Spleen (tissue), 7 donors: Measurements from ENCODE around the gene HOXA2.

Source experiments
- POLR2A ChIP-seq, 3 donors: fragments of 450-650 bp; IDR thresholded peaks; one replicate each; pipeline ENCODE4 v1.5.1; 2017; ENCODE audit warnings: antibody characterized with exemption in 3 of 3, mild to moderate bottlenecking in 1 of 3
- TF ChIP-seq, protein P1 (sequence below), 11 experiments: fragments of 200-600 bp in 7 of 11; fragments of 450-650 bp in 4 of 11; sonication (generic) in 4 of 11; IDR thresholded peaks in 8 of 11; conservative IDR thresholded peaks in 3 of 11; 1 replicate in 7 of 11; 2 replicates in 4 of 11; pipeline versions ENCODE4 v1.4.0 to v1.8.0; 2016 to 2021; ENCODE audit warnings: antibody characterized with exemption in 11 of 11, inconsistent platforms in 4 of 11, mild to moderate bottlenecking in 1 of 11
- donor health status: DM: no; HTN: no; CAD: no; lungs with moderate emphysema.
- donor health status: DM: no; HTN: no; CAD: no.
- donor health status: DM: no; HTN: no; CAD: no.

DNA sequence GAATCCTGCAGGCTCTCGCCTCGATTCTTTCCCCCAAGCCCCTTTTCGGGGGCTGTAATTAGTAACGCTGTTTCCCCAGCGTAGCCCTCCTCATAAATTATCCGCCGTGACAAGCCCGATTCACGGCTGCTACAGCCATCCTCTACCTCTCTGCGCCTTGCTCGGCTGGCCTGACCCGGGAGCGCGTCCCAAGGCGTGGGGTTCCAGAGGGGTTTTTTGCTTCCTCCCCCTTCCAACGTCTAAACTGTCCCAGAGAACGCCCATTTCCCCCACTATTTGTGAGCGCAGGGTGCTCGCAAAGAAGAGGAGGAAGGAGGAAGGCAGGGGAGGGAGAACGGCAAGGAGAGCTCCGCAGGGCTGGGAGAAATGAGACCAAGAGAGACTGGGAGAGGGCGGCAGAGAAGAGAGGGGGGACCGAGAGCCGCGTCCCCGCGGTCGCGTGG, 40.1 kb upstream of the HOXA2 start:
- TF ChIP-seq, protein P1, sequence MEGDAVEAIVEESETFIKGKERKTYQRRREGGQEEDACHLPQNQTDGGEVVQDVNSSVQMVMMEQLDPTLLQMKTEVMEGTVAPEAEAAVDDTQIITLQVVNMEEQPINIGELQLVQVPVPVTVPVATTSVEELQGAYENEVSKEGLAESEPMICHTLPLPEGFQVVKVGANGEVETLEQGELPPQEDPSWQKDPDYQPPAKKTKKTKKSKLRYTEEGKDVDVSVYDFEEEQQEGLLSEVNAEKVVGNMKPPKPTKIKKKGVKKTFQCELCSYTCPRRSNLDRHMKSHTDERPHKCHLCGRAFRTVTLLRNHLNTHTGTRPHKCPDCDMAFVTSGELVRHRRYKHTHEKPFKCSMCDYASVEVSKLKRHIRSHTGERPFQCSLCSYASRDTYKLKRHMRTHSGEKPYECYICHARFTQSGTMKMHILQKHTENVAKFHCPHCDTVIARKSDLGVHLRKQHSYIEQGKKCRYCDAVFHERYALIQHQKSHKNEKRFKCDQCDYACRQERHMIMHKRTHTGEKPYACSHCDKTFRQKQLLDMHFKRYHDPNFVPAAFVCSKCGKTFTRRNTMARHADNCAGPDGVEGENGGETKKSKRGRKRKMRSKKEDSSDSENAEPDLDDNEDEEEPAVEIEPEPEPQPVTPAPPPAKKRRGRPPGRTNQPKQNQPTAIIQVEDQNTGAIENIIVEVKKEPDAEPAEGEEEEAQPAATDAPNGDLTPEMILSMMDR (IDR thresholded peaks at IDR 0.05 in 8 of 11, conservative IDR thresholded peaks at IDR 0.05 in 3 of 11), result no peak
- TF ChIP-seq POLR2A (IDR thresholded peaks at IDR 0.05), result no peak
